Choroid plexus epithelial cell (primary cell): ENCODE data around the gene TAX1BP3.

Experiments
- DNase-seq: peaks from one replicate; pipeline ENCODE4 v3.0.0-alpha.2; 2010; ENCODE audit warnings: low read depth
- H3K4me3 ChIP-seq: 2 replicates; pipeline ENCODE4 v1.5.1; 2011; ENCODE audit warnings: low read depth, mild to moderate bottlenecking, control low read depth, low read length, moderate library complexity
- TF ChIP-seq, protein P1 (sequence below): conservative IDR thresholded peaks from 2 replicates; pipeline ENCODE4 v1.5.1; 2011; ENCODE audit warnings: low read depth, mild to moderate bottlenecking, control low read depth, inconsistent platforms, low read length, moderate library complexity

The TAX1BP3 gene

DNA sequence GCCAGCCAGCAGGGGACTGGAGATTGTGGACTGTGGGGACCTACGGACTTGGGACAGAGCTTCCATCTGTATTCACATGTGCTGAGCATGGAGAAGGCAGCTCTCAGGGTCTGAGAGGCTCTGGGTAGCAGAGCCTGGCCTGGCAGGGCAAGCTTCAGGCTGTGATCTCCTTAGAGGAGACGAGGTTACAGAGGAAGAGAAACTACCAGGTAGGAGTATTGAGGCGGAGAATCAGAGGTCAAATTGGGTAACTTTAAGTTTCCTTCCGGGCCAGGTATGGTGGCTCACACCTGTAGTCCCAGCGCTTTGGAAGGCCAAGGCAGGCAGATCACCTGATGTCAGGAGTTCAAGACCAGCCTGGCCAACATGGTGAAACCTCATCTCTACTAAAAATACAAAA lies 23.1 kb downstream of the TAX1BP3 start:
- no peak overlapping the region for H3K4me3 ChIP-seq
- TF ChIP-seq, protein P1, sequence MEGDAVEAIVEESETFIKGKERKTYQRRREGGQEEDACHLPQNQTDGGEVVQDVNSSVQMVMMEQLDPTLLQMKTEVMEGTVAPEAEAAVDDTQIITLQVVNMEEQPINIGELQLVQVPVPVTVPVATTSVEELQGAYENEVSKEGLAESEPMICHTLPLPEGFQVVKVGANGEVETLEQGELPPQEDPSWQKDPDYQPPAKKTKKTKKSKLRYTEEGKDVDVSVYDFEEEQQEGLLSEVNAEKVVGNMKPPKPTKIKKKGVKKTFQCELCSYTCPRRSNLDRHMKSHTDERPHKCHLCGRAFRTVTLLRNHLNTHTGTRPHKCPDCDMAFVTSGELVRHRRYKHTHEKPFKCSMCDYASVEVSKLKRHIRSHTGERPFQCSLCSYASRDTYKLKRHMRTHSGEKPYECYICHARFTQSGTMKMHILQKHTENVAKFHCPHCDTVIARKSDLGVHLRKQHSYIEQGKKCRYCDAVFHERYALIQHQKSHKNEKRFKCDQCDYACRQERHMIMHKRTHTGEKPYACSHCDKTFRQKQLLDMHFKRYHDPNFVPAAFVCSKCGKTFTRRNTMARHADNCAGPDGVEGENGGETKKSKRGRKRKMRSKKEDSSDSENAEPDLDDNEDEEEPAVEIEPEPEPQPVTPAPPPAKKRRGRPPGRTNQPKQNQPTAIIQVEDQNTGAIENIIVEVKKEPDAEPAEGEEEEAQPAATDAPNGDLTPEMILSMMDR = no peak
- DNase-seq = no peak

DNA sequence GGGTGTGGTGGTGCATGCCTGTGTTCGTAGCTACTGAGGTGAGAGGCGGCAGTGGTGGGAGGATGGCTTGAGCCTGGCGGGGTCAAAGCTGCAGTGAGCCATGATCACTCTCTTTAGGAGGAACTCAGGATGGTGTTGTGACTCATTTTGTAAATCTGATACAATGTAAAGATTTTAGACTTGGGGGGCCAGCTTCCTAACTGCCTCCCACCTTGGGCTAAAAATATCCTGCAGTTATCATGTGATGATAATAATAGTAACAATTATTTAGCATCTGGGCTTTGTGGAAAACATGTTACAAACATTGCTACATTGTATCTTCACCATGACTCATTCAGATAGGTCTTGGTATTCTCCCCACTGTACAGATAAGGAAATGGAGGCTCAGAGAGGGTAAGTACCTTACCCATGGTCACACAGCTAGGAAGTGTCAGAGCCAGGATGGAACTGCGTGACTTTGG lies 24.5 kb downstream of the TAX1BP3 start:
- DNase-seq = no peak
- TF ChIP-seq, protein P1 = no peak
- H3K4me3 ChIP-seq = no peak overlapping the region

DNA sequence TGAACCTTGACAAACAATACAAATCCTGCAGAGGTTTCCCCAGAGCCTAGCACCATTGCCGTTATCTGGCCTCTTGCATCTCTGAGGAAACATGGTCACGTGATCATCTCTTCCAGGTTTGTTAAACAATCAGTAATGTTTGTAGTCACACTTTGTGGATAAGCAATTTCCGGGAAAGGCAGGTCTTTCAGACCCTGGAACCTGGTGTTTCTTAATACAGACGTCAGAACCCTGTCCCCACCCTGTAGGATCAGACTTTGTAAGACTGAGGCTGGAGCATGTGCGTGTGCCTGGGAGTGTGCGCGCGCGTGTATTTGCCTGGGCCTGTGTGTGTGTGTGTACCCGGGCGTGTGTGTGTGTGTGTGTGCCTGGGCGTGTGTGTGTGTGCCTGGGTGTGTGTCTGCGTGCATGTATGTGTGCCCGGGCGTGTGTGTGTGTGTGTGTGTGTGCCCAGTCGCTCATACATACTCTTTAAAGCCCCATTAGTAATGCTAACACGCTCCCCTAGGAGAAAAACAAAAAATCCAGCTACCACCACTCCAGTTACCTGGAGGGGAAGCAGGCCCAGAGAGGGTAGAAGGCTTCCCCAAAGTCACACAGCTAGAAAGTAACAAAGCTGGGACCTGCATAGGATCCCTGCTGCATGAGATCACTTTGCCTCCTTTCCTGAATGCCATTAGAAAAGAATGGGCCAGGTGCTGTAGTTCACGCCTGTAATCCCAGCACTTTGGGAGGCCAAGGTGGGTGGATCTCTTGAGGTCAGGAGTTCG lies 26.5 kb downstream of the TAX1BP3 start:
- no peak for DNase-seq
- H3K4me3 ChIP-seq = no peak overlapping the region
- TF ChIP-seq, protein P1 = no peak

- TF ChIP-seq, protein P1 = no peak
- no peak overlapping the region for H3K4me3 ChIP-seq
- DNase-seq = no peak
Measured at GRCh38 chr17:3641014-3641413, 27.4 kb downstream of the TAX1BP3 start.

- H3K4me3 ChIP-seq = no peak overlapping the region
- TF ChIP-seq, protein P1 = no peak
Measured at GRCh38 chr17:3639981-3640596, 28.3 kb downstream of the TAX1BP3 start.

GRCh38 chr17:3636908-3637373 lies 31.4 kb downstream of the TAX1BP3 start:
- TF ChIP-seq, protein P1 = no peak
- DNase-seq = no peak
- peak overlapping the region; percentile 99 for H3K4me3 ChIP-seq

More at GRCh38 chr17:3639981-3640596, 28.3 kb downstream of the TAX1BP3 start:
- DNase-seq = peak; percentile 89
